DOHH2 (cell line): ENCODE measurements around the gene NLGN1.

Experiments
- H3F3A ChIP-seq: fragments of 200-600 bp; sonication (generic), shearing (Covaris generic); 2 replicates; pipeline ENCODE4 v1.6.0; 2016; ENCODE audit warnings: antibody characterized with exemption, mild to moderate bottlenecking; ENCODE audit not compliant: control insufficient read depth, insufficient read depth
- H3K27ac ChIP-seq: fragments of 200-600 bp; sonication (generic); 2 replicates; pipeline ENCODE4 v1.5.1; 2014; ENCODE audit warnings: low read depth, mild to moderate bottlenecking, low read length, moderate library complexity
- H3K27me3 ChIP-seq: fragments of 200-600 bp; sonication (generic); 2 replicates; pipeline ENCODE4 v1.6.1; 2014; ENCODE audit warnings: mild to moderate bottlenecking, low read length, mixed read lengths; ENCODE audit not compliant: control insufficient read depth
- H3K36me3 ChIP-seq: fragments of 200-600 bp; sonication (generic); 2 replicates; pipeline ENCODE4 v1.6.1; 2014; ENCODE audit warnings: mild to moderate bottlenecking, low read length, moderate library complexity, mixed read lengths; ENCODE audit not compliant: control insufficient read depth
- H3K4me1 ChIP-seq: fragments of 200-600 bp; sonication (generic); 2 replicates; pipeline ENCODE4 v1.6.1; 2014; ENCODE audit warnings: mild to moderate bottlenecking, low read length, mixed read lengths; ENCODE audit not compliant: control insufficient read depth
- H3K4me2 ChIP-seq: fragments of 200-600 bp; sonication (generic); 2 replicates; pipeline ENCODE4 v1.6.0; 2014; ENCODE audit warnings: mild to moderate bottlenecking, low read length, moderate library complexity
- H3K4me3 ChIP-seq: fragments of 200-600 bp; sonication (generic); 2 replicates; pipeline ENCODE4 v1.5.1; 2014; ENCODE audit warnings: mild to moderate bottlenecking, low read length, mixed read lengths
- H3K79me2 ChIP-seq: fragments of 200-600 bp; sonication (generic); 2 replicates; pipeline ENCODE4 v1.6.1; 2014; ENCODE audit warnings: mild to moderate bottlenecking, low read length, mixed read lengths; ENCODE audit not compliant: control insufficient read depth
- H3K9me2 ChIP-seq: fragments of 200-600 bp; sonication (generic); replicated peaks from 2 replicates; pipeline ENCODE4 v1.6.1; 2014; ENCODE audit warnings: mild to moderate bottlenecking, low read length, mixed read lengths; ENCODE audit not compliant: control insufficient read depth
- H3K9me3 ChIP-seq: fragments of 200-600 bp; sonication (generic); 2 replicates; pipeline ENCODE4 v1.6.1; 2014; ENCODE audit warnings: antibody characterized with exemption, low read length, mixed read lengths; ENCODE audit not compliant: control insufficient read depth, insufficient read depth
- H4K20me1 ChIP-seq: fragments of 200-600 bp; sonication (generic); 2 replicates; pipeline ENCODE4 v1.6.0; 2014; ENCODE audit warnings: low read depth, mild to moderate bottlenecking, antibody characterized with exemption, low read length, moderate library complexity; ENCODE audit not compliant: control insufficient read depth, insufficient read depth
- CTCF ChIP-seq: fragments of 200-600 bp; sonication (generic); IDR thresholded peaks from one replicate; pipeline ENCODE4 v1.5.1; 2014; ENCODE audit warnings: antibody characterized with exemption, mild to moderate bottlenecking, low read depth, low read length; ENCODE audit not compliant: poor library complexity, severe bottlenecking
- EZH2phosphoT487 ChIP-seq: fragments of 200-600 bp; sonication (generic); IDR thresholded peaks from 2 replicates; pipeline ENCODE4 v1.6.1; 2017; ENCODE audit warnings: borderline replicate concordance, mild to moderate bottlenecking, antibody characterized with exemption, low read length, moderate library complexity, mixed read lengths

NLGN1 gene

DNA sequence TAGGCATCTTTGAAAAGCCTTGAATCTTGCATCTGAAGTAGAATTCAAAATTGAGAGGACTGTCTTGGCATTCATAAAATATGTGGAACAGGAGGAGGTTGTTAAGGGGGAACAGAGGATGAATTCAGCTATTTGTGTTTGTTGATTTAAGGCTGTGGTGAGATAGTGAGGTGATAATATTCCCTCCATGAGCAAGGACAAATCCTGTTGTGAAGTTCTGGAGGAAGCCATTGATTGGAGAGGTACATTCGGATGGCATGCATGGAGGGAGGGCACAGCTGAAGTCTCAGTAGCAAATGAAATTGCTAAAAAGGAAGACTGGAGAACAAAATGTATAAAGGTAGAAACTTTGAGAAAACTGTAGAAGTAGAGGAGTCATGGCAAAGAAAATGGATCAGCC is 443.8 kb downstream of the NLGN1 start:
- TF ChIP-seq CTCF (no peak), EZH2phosphoT487 (no peak)
- no peaks in the 10 kb centered on the region for H3F3A ChIP-seq
- H3K9me3 ChIP-seq: no peaks in the 10 kb centered on the region
- H4K20me1 ChIP-seq: no peaks in the 10 kb centered on the region
- H3K27ac ChIP-seq: no peak overlapping the region
- no peaks in the 10 kb centered on the region for H3K4me1 ChIP-seq
- no peaks in the 10 kb centered on the region for H3K36me3 ChIP-seq
- no peaks in the 10 kb centered on the region for H3K9me2 ChIP-seq
- H3K27me3 ChIP-seq: no peaks in the 10 kb centered on the region
- H3K4me3 ChIP-seq: no peak overlapping the region
- H3K79me2 ChIP-seq: no peaks in the 10 kb centered on the region
- H3K4me2 ChIP-seq: no peak overlapping the region

GRCh38 chr3:173843060-173843459 is 445.5 kb downstream of the NLGN1 start:
- no peak overlapping the region for H3K4me3 ChIP-seq
- no peak overlapping the region for H3K27ac ChIP-seq
- TF ChIP-seq CTCF (no peak), EZH2phosphoT487 (no peak)

DNA sequence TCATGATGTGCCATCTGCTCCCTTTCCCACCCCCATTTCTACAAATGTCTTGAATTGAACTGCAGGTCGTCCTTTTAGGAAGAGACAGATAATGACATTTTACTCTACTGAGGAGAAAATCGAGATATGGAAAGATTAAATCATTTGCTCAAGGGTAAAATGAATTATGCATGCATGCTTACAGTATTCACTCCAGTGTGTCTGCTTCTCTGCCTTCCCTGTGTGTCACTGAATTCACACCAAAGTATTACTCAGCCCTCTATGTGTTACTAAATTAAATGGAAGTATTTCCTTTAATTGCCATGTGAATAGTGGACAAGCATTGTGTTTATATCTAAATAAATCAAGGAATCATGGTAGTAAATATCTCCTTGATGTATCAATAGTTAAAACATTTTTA is 449.0 kb downstream of the NLGN1 start:
- Histone ChIP-seq H3K9me2 (no peaks in the 10 kb centered on the region; the same call in 1 of the 2 replicates), H3K9me3 (no peaks in the 10 kb centered on the region), H3K27ac (no peak overlapping the region), H3K79me2 (no peaks in the 10 kb centered on the region), H3K4me1 (no peaks in the 10 kb centered on the region), H3F3A (no peaks in the 10 kb centered on the region), H3K36me3 (no peaks in the 10 kb centered on the region), H4K20me1 (no peaks in the 10 kb centered on the region), H3K4me3 (no peak overlapping the region), H3K27me3 (no peaks in the 10 kb centered on the region), H3K4me2 (no peak overlapping the region)
- TF ChIP-seq EZH2phosphoT487: no peak
- TF ChIP-seq CTCF: no peak

More at GRCh38 chr3:173843060-173843459, 445.5 kb downstream of the NLGN1 start:
- Histone ChIP-seq H4K20me1 (no peaks in the 10 kb centered on the region), H3K4me2 (no peak overlapping the region), H3K9me2 (no peaks in the 10 kb centered on the region), H3K9me3 (no peaks in the 10 kb centered on the region), H3K4me1 (no peaks in the 10 kb centered on the region), H3F3A (no peaks in the 10 kb centered on the region), H3K27me3 (no peaks in the 10 kb centered on the region), H3K79me2 (no peaks in the 10 kb centered on the region), H3K36me3 (no peaks in the 10 kb centered on the region)
